PC-9 (cell line): Measurements from ENCODE around the gene C16orf86.

ENCODE experiments used
- CTCF ChIP-seq: fragments of 200-600 bp; sonication (generic); conservative IDR thresholded peaks from 2 replicates; pipeline ENCODE4 v1.6.1; 2017; ENCODE audit warnings: mixed run types, antibody characterized with exemption, mild to moderate bottlenecking, moderate library complexity
- EZH2 ChIP-seq: fragments of 200-600 bp; sonication (generic); IDR thresholded peaks from 2 replicates; pipeline ENCODE4 v1.8.0; 2017; ENCODE audit warnings: antibody characterized with exemption, low read depth

GRCh38 chr16:67672306-67672705 is 5.7 kb downstream of the C16orf86 start:
- TF ChIP-seq CTCF (no peak), EZH2 (no peak)
